ENCODE measurements around the gene RPLP2.

Gene RPLP2

GRCh38 chr11:782264-783174, 27.2 kb upstream of the RPLP2 start:
- no peaks in the 10 kb centered on the region for H3K36me3 Mint-ChIP-seq
- peaks cover 15% of the 10 kb centered on the region for H3K4me1 Mint-ChIP-seq (ENCODE audit: low read depth)
- no peak overlapping the region for H3K4me3 Mint-ChIP-seq
- no peaks in the 10 kb centered on the region for H3K27me3 Mint-ChIP-seq
- H3K27ac Mint-ChIP-seq: no peak overlapping the region
- H3K9me3 Mint-ChIP-seq (ENCODE audit: low read depth): no peaks in the 10 kb centered on the region

GRCh38 chr11:783581-784015, 26.2 kb upstream of the RPLP2 start:
- no peaks in the 10 kb centered on the region for H3K9me3 Mint-ChIP-seq (ENCODE audit: low read depth)
- H3K4me1 Mint-ChIP-seq (ENCODE audit: low read depth): peaks cover 18% of the 10 kb centered on the region
- H3K36me3 Mint-ChIP-seq: no peaks in the 10 kb centered on the region
- no peak overlapping the region for H3K4me3 Mint-ChIP-seq
- H3K27ac Mint-ChIP-seq: no peak overlapping the region
- no peaks in the 10 kb centered on the region for H3K27me3 Mint-ChIP-seq

- Mint-ChIP-seq H3K27ac (no peak overlapping the region), H3K4me3 (no peak overlapping the region), H3K4me1 (ENCODE audit: low read depth) (peaks cover 10% of the 10 kb centered on the region), H3K9me3 (ENCODE audit: low read depth) (no peaks in the 10 kb centered on the region), H3K27me3 (no peaks in the 10 kb centered on the region), H3K36me3 (no peaks in the 10 kb centered on the region)
These were observed 23.3 kb upstream of the RPLP2 start for GRCh38 chr11:786235-787083.

- H3K27me3 Mint-ChIP-seq: no peaks in the 10 kb centered on the region
- no peak overlapping the region for H3K4me3 Mint-ChIP-seq
- no peaks in the 10 kb centered on the region for H3K36me3 Mint-ChIP-seq
- H3K4me1 Mint-ChIP-seq (ENCODE audit: low read depth): peaks cover 10% of the 10 kb centered on the region
- H3K27ac Mint-ChIP-seq: no peak overlapping the region
- no peaks in the 10 kb centered on the region for H3K9me3 Mint-ChIP-seq (ENCODE audit: low read depth)
These were observed 22.6 kb upstream of the RPLP2 start for GRCh38 chr11:787084-787675.

- H3K27me3 Mint-ChIP-seq: no peaks in the 10 kb centered on the region
- no peaks in the 10 kb centered on the region for H3K36me3 Mint-ChIP-seq
- no peaks in the 10 kb centered on the region for H3K9me3 Mint-ChIP-seq (ENCODE audit: low read depth)
- H3K4me1 Mint-ChIP-seq (ENCODE audit: low read depth): peaks cover 10% of the 10 kb centered on the region
- H3K27ac Mint-ChIP-seq: no peak overlapping the region
- H3K4me3 Mint-ChIP-seq: no peak overlapping the region
These were observed 21.6 kb upstream of the RPLP2 start for GRCh38 chr11:788009-788640.

GRCh38 chr11:788953-789940, 20.5 kb upstream of the RPLP2 start:
- Mint-ChIP-seq H3K36me3 (no peaks in the 10 kb centered on the region), H3K27me3 (no peaks in the 10 kb centered on the region), H3K4me3 (no peak overlapping the region), H3K4me1 (ENCODE audit: low read depth) (peaks cover 8% of the 10 kb centered on the region), H3K9me3 (ENCODE audit: low read depth) (no peaks in the 10 kb centered on the region), H3K27ac (no peak overlapping the region)

- H3K36me3 Mint-ChIP-seq: no peaks in the 10 kb centered on the region
- no peak within 1 kb of the TSS for H3K27ac Mint-ChIP-seq
- H3K4me3 Mint-ChIP-seq: no peak within 1 kb of the TSS
- no peaks in the 10 kb centered on the region for H3K27me3 Mint-ChIP-seq
- H3K4me1 Mint-ChIP-seq (ENCODE audit: low read depth): peaks cover 8% of the 10 kb centered on the region
- no peaks in the 10 kb centered on the region for H3K9me3 Mint-ChIP-seq (ENCODE audit: low read depth)
These were observed 19.8 kb upstream of the RPLP2 start, which contains the start of gene CEND1 for GRCh38 chr11:789943-790342. Gene CEND1, minus strand, starts transcription at chr11:790090. Its CDS starts 1,514 bp downstream, at chr11:788576.

- no peaks in the 10 kb centered on the region for H3K9me3 Mint-ChIP-seq (ENCODE audit: low read depth)
- H3K36me3 Mint-ChIP-seq: no peaks in the 10 kb centered on the region
- H3K27ac Mint-ChIP-seq: no peak overlapping the region
- H3K27me3 Mint-ChIP-seq: no peaks in the 10 kb centered on the region
- H3K4me1 Mint-ChIP-seq (ENCODE audit: low read depth): peaks cover 7% of the 10 kb centered on the region
- H3K4me3 Mint-ChIP-seq: no peak overlapping the region
These were observed 18.8 kb upstream of the RPLP2 start for GRCh38 chr11:790721-791564.

GRCh38 chr11:791658-792534, 17.9 kb upstream of the RPLP2 start:
- no peaks in the 10 kb centered on the region for H3K36me3 Mint-ChIP-seq
- no peak overlapping the region for H3K4me3 Mint-ChIP-seq
- no peaks in the 10 kb centered on the region for H3K27me3 Mint-ChIP-seq
- peaks cover 10% of the 10 kb centered on the region for H3K4me1 Mint-ChIP-seq (ENCODE audit: low read depth)
- no peak overlapping the region for H3K27ac Mint-ChIP-seq
- no peaks in the 10 kb centered on the region for H3K9me3 Mint-ChIP-seq (ENCODE audit: low read depth)

- Mint-ChIP-seq H3K4me1 (ENCODE audit: low read depth) (peaks cover 10% of the 10 kb centered on the region), H3K9me3 (ENCODE audit: low read depth) (no peaks in the 10 kb centered on the region), H3K36me3 (no peaks in the 10 kb centered on the region), H3K27me3 (no peaks in the 10 kb centered on the region), H3K4me3 (no peak overlapping the region), H3K27ac (no peak overlapping the region)
These were observed 17.3 kb upstream of the RPLP2 start for GRCh38 chr11:792535-792821.

- H3K4me1 Mint-ChIP-seq (ENCODE audit: low read depth): peaks cover 8% of the 10 kb centered on the region
- no peak overlapping the region for H3K27ac Mint-ChIP-seq
- no peaks in the 10 kb centered on the region for H3K27me3 Mint-ChIP-seq
- no peaks in the 10 kb centered on the region for H3K9me3 Mint-ChIP-seq (ENCODE audit: low read depth)
- H3K36me3 Mint-ChIP-seq: no peaks in the 10 kb centered on the region
- H3K4me3 Mint-ChIP-seq: no peak overlapping the region
These were observed 16.9 kb upstream of the RPLP2 start for GRCh38 chr11:792873-793272.

- Mint-ChIP-seq H3K9me3 (ENCODE audit: low read depth) (no peaks in the 10 kb centered on the region), H3K27me3 (no peaks in the 10 kb centered on the region), H3K4me3 (no peak overlapping the region), H3K4me1 (ENCODE audit: low read depth) (peaks cover 7% of the 10 kb centered on the region), H3K27ac (no peak overlapping the region), H3K36me3 (no peaks in the 10 kb centered on the region)
These were observed 16.2 kb upstream of the RPLP2 start for GRCh38 chr11:793556-793955.
